ENCODE results near the gene CFAP100.
A peak's percentile ranks its signal among the peaks of the same experiment; 100 is the strongest.

Gene CFAP100

GRCh38 chr3:126419151-126419703, 24.5 kb downstream of the CFAP100 start:
- DNase-seq (ENCODE audit: low read depth, low spot score): no peak
- Histone ChIP-seq H3K27me3 (ENCODE audit: insufficient read depth, insufficient read length) (no peaks in the 10 kb centered on the region), H3K4me1 (ENCODE audit: insufficient read depth, insufficient read length) (peaks cover 29% of the 10 kb centered on the region), H3K4me3 (ENCODE audit: insufficient read length, low read depth) (no peak overlapping the region), H3K36me3 (ENCODE audit: insufficient read depth, insufficient read length, low read length) (no peaks in the 10 kb centered on the region), H3K9me3 (ENCODE audit: insufficient read depth, low read length) (no peaks in the 10 kb centered on the region), H3K9ac (ENCODE audit: insufficient read length, low read depth) (peak overlapping the region; percentile 59)
- TF ChIP-seq ZNF274 (IDR thresholded peaks at IDR 0.05; ENCODE audit: low read depth, low read length): no peak
- TF ChIP-seq SUZ12 (IDR thresholded peaks at IDR 0.05; ENCODE audit: extremely low read depth, insufficient read depth, insufficient read length): no peak
- no peak for TF ChIP-seq YY1 (IDR thresholded peaks at IDR 0.05; ENCODE audit: insufficient read depth, insufficient read length)

GRCh38 chr3:126419886-126420786, 25.4 kb downstream of the CFAP100 start:
- peak; percentile 72 for DNase-seq (ENCODE audit: low read depth, low spot score)
- H3K9ac ChIP-seq (ENCODE audit: insufficient read length, low read depth): peak overlapping the region; percentile 59
- H3K36me3 ChIP-seq (ENCODE audit: insufficient read depth, insufficient read length, low read length): no peaks in the 10 kb centered on the region
- no peaks in the 10 kb centered on the region for H3K27me3 ChIP-seq (ENCODE audit: insufficient read depth, insufficient read length)
- peaks cover 31% of the 10 kb centered on the region for H3K4me1 ChIP-seq (ENCODE audit: insufficient read depth, insufficient read length)
- no peaks in the 10 kb centered on the region for H3K9me3 ChIP-seq (ENCODE audit: insufficient read depth, low read length)
- H3K4me3 ChIP-seq (ENCODE audit: insufficient read length, low read depth): no peak overlapping the region
- no peak for TF ChIP-seq ZNF274 (IDR thresholded peaks at IDR 0.05; ENCODE audit: low read depth, low read length)
- no peak for TF ChIP-seq YY1 (IDR thresholded peaks at IDR 0.05; ENCODE audit: insufficient read depth, insufficient read length)
- TF ChIP-seq SUZ12 (IDR thresholded peaks at IDR 0.05; ENCODE audit: extremely low read depth, insufficient read depth, insufficient read length): no peak

DNA sequence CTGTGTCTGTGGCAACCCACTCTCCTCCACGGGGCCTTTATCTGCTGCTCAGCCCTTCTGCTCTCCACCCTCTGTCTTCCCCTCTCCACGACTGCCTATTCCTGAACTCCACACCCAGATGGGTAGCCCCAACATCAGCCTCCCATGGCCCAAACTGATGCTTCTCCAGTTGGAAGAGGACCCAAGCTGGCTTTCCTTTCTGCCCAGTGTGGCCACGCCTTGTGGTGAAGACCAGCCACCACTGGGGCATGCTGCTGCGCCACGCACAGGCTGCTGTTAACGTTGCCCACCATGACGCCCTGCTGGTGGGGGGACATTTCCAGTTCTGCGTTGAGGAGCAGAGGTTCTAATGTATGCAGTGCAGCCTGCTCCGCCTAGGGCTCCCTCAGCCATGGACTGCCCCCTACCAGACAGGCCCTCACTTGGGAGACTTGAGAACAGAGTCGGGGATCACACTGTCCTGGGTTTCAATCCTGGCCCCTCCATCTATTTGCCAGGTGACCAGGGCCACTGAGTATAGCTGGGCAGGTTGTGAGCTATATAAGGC, 26.9 kb downstream of the CFAP100 start:
- no peaks in the 10 kb centered on the region for H3K36me3 ChIP-seq (ENCODE audit: insufficient read depth, insufficient read length, low read length)
- no peak overlapping the region for H3K4me3 ChIP-seq (ENCODE audit: insufficient read length, low read depth)
- H3K27me3 ChIP-seq (ENCODE audit: insufficient read depth, insufficient read length): no peaks in the 10 kb centered on the region
- peaks cover 9% of the 10 kb centered on the region; the same call in 1 of the 2 replicates for H3K9me3 ChIP-seq (ENCODE audit: insufficient read depth, low read length)
- no peak overlapping the region for H3K9ac ChIP-seq (ENCODE audit: insufficient read length, low read depth)
- TF ChIP-seq SUZ12 (IDR thresholded peaks at IDR 0.05; ENCODE audit: extremely low read depth, insufficient read depth, insufficient read length): no peak
- TF ChIP-seq ZNF274 (IDR thresholded peaks at IDR 0.05; ENCODE audit: low read depth, low read length): no peak
- TF ChIP-seq YY1 (IDR thresholded peaks at IDR 0.05; ENCODE audit: insufficient read depth, insufficient read length): no peak
- peaks cover 28% of the 10 kb centered on the region for H3K4me1 ChIP-seq (ENCODE audit: insufficient read depth, insufficient read length)
- DNase-seq (ENCODE audit: low read depth, low spot score): no peak

DNA sequence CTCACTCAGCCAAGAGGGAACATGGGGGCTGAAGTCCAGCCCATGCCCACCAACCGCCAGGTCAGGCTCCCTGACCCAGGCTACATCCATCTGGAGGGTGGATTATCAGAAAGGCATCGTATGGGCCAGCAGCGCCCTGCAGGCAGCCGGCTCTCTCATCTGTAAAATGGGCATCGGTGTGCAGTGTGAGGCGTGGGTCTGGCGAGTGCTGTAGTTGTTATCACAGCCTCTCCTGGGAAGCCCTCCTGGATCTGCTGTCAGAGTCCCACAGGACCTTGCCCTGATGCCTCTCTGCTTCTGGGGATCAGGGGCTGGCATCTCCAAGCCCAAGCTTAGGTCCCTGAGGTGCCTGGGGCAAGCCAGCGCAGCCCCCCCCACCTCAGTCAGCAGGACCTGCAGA, 27.4 kb downstream of the CFAP100 start:
- no peaks in the 10 kb centered on the region for H3K27me3 ChIP-seq (ENCODE audit: insufficient read depth, insufficient read length)
- no peaks in the 10 kb centered on the region for H3K36me3 ChIP-seq (ENCODE audit: insufficient read depth, insufficient read length, low read length)
- H3K9me3 ChIP-seq (ENCODE audit: insufficient read depth, low read length): peaks cover 14% of the 10 kb centered on the region; the same call in 1 of the 2 replicates
- no peak overlapping the region for H3K4me3 ChIP-seq (ENCODE audit: insufficient read length, low read depth)
- no peak overlapping the region for H3K9ac ChIP-seq (ENCODE audit: insufficient read length, low read depth)
- peaks cover 25% of the 10 kb centered on the region for H3K4me1 ChIP-seq (ENCODE audit: insufficient read depth, insufficient read length)
- no peak for DNase-seq (ENCODE audit: low read depth, low spot score)
- TF ChIP-seq YY1 (IDR thresholded peaks at IDR 0.05; ENCODE audit: insufficient read depth, insufficient read length) (no peak), ZNF274 (IDR thresholded peaks at IDR 0.05; ENCODE audit: low read depth, low read length) (no peak), SUZ12 (IDR thresholded peaks at IDR 0.05; ENCODE audit: extremely low read depth, insufficient read depth, insufficient read length) (no peak)

GRCh38 chr3:126422571-126423091, 27.9 kb downstream of the CFAP100 start:
- H3K4me1 ChIP-seq (ENCODE audit: insufficient read depth, insufficient read length): peaks cover 24% of the 10 kb centered on the region
- no peaks in the 10 kb centered on the region for H3K27me3 ChIP-seq (ENCODE audit: insufficient read depth, insufficient read length)
- no peak for DNase-seq (ENCODE audit: low read depth, low spot score)
- H3K9ac ChIP-seq (ENCODE audit: insufficient read length, low read depth): no peak overlapping the region
- no peaks in the 10 kb centered on the region for H3K36me3 ChIP-seq (ENCODE audit: insufficient read depth, insufficient read length, low read length)
- H3K4me3 ChIP-seq (ENCODE audit: insufficient read length, low read depth): no peak overlapping the region
- TF ChIP-seq SUZ12 (IDR thresholded peaks at IDR 0.05; ENCODE audit: extremely low read depth, insufficient read depth, insufficient read length) (no peak), YY1 (IDR thresholded peaks at IDR 0.05; ENCODE audit: insufficient read depth, insufficient read length) (no peak), ZNF274 (IDR thresholded peaks at IDR 0.05; ENCODE audit: low read depth, low read length) (no peak)
- H3K9me3 ChIP-seq (ENCODE audit: insufficient read depth, low read length): peaks cover 19% of the 10 kb centered on the region; the same call in 1 of the 2 replicates

GRCh38 chr3:126423191-126424038, 28.7 kb downstream of the CFAP100 start:
- H3K9me3 ChIP-seq (ENCODE audit: insufficient read depth, low read length): peaks cover 20% of the 10 kb centered on the region; the same call in 1 of the 2 replicates
- TF ChIP-seq SUZ12 (IDR thresholded peaks at IDR 0.05; ENCODE audit: extremely low read depth, insufficient read depth, insufficient read length) (no peak), YY1 (IDR thresholded peaks at IDR 0.05; ENCODE audit: insufficient read depth, insufficient read length) (no peak), ZNF274 (IDR thresholded peaks at IDR 0.05; ENCODE audit: low read depth, low read length) (no peak)
- no peaks in the 10 kb centered on the region for H3K36me3 ChIP-seq (ENCODE audit: insufficient read depth, insufficient read length, low read length)
- no peak overlapping the region for H3K4me3 ChIP-seq (ENCODE audit: insufficient read length, low read depth)
- no peak overlapping the region for H3K9ac ChIP-seq (ENCODE audit: insufficient read length, low read depth)
- no peaks in the 10 kb centered on the region for H3K27me3 ChIP-seq (ENCODE audit: insufficient read depth, insufficient read length)
- no peak for DNase-seq (ENCODE audit: low read depth, low spot score)
- peaks cover 24% of the 10 kb centered on the region for H3K4me1 ChIP-seq (ENCODE audit: insufficient read depth, insufficient read length)
